GM21723 (cell line): Measurements from ENCODE around the gene AFAP1.

ENCODE experiments used
- ATAC-seq: cut with Tn5 transposase; IDR thresholded peaks from one replicate; pipeline ENCODE4 v1.9.1; 2021; ENCODE audit warnings: mild to moderate bottlenecking, moderate library complexity; ENCODE audit not compliant: unreplicated experiment

AFAP1 gene

DNA sequence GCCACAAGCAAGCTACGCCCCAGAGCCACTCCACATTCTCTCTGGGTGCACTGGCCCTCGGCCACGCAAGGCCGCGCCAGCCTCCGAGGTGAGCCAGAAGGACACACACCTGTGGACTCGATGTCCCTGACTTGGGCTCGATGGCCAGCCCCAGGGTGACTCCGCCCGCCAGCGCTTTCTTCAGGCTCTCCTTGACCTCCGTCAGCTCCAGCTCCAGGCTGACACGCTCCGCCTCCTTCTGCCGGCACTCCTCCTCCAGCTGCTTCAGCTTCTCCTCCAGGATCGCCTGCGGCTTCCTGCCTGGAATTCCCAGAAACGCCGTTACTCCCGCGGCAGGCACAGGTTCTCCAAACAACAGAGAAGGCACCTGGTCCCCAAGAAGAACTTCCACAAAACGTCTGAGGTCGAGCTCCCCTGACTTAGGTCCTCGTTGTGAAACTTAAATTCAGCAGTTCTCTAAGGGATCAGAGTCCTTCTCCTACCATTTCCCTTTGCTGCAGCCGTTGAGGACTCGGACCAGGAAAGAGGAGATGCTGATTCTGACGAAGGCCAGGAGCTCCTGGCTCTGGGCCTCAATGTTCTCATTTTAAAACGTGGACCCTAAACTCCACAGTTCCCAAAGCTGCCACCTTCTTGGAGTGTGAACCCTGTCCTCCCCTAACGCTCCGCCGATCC lies 166.8 kb downstream of the AFAP1 start:
- ATAC-seq, result no peak

DNA sequence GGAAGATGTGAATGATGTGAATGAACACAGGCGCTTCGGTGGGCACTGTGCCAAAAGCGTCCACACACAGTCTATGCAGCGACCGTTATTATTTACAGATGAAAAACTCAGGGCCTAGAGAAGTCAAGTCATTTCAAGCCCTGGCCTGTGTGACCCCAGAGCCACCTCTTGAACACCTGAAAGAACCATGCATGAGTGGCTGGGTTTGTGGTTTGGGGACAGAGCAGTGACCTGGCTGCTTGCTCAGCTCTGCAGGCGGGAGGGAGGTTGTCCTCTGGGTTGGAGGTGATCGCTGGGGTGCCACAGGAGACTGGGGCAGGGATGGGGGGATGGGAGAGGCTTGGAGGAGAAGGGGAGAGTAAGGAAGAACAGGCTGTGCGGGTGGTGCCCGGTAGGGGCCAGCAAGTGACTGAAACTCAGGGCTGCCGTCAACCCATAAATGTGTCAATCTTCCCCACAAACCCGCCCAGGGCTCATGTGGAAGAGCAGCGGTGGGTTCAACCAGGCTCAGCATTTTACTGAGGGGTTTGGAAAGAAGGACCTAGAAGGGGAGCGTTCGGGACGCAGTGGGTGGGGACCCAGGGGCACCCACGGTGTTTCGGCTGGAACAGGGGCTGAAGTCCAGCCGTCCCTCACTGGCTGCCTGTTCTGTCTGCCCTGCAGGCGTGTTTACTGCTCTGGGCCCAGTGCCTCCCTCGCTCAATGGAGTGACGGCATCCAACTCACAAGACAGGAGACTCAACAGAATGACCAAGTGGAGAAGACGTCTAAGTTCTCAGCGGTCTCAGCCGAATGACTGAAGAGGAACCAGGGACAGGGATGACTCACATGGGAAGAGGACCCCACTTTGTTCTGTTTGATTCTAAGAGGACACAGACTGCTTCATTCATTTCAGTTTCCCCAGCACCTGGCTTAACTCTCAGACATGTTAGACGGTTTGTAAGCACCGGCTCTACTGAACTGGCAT lies 167.8 kb downstream of the AFAP1 start:
- peak; percentile 95 for ATAC-seq

DNA sequence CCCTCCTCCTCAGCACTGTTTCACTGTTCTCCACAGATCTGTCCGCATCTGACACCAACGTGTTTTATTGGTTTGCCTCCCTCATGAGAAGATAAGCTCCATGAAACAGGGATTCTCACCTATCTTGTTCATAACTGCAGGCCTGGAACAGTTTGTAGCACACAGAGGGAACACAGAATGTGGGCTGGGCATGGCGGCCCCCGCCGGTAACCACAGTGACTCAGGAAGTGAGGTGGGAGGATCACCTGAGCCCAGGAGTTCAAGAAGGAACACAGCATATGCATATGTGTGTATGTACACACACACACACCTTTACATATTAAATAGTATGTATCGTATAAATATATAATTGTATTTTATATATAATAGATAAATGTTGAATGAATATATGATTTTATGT lies 168.6 kb downstream of the AFAP1 start:
- ATAC-seq, result no peak

DNA sequence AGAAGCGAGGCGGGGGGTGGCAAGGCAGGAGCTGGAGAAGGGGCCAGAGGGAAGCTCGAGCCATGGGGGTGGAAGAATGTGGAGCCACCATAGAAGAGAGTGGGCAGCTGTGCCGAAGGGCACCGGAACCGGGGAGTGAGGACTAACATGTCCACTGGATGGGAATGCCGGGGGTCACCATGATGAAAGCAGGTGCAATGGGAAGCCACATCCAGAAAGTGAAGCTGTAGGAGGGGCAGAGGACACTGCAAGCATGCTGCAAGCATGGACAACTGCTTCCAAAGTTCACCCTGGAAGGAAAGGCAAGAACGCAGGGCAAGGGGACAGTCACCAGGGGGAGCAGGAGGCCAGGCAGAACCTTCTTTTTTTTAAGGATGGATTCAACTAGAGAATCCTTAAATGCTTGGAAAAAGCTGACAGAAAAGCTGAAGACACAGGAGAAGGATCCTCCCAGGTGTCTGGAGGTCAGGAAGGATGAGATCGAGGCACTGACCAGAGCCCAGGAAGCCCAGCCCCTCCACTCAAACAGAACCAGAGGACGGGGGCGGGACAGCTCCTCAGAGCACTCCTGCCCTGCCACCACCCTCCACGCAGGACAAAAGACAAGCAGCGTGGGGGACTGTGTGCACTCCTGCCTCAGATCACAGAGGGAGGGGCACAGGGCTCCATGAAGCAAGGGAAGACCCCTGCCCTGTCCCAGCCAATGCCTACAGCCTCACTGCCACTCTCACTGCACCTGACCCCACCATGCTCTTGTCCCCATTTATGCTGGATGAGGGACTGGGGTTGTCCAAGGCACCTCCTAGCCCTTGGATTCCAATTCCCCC lies 169.2 kb downstream of the AFAP1 start:
- ATAC-seq, result no peak

DNA sequence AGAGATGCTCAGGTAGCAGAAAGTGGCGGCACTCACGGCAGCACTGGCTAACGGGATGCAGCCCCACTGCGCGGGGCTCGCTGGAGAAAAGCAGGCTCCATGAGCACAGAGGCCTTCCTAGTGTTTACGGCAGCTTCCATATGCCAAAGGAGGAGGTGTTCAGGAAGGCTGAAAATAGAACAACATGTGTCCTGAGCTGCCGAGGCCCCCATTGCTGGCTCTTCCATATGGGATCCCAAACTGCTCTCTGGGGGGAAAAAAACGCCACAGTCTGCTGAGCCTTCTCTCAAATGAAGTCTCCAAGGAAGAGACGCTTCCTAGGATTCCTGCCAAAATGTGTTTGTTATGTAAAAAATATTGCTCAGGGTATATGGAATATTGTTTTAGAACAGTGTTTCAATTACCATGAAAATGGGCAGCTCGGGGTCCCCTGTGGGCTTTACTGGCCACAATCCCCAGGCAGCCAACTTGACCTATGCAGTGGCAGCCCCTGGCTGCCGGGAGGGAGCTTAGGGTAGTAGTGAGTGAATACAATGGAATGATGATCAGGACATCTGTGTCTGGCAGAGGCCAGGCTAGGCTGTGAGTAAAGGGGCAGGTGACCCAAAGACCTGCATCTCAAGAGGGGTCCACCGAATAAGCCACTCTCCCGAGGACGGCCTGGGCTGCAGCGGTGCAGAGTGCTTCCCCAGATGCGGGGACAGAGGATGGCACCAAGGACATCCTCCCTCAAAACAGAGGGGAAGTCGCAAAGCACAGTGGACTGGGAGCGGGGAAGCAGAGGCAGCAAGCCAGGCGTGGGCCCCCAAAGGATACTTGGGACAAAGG lies 170.1 kb downstream of the AFAP1 start:
- ATAC-seq, result no peak

DNA sequence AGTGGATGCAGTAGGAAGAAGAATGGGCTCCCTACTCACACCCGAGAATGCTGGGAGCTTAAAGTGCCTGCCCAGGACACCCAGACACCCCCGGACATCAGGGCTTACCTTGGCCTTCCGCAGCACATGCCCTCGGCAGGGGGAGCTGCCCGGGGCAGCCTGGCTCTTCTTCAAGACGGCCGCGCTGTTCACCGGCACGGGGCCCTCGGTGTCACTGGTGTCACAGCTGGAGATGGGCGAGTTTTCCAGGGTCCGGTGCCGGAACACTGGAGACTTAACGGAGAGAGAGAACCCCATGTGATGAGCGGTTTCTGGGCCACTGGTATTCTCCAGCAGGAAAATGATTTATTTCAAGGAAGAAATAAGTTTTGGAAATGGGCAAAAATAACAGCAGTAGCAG lies 170.9 kb downstream of the AFAP1 start:
- ATAC-seq, result no peak

DNA sequence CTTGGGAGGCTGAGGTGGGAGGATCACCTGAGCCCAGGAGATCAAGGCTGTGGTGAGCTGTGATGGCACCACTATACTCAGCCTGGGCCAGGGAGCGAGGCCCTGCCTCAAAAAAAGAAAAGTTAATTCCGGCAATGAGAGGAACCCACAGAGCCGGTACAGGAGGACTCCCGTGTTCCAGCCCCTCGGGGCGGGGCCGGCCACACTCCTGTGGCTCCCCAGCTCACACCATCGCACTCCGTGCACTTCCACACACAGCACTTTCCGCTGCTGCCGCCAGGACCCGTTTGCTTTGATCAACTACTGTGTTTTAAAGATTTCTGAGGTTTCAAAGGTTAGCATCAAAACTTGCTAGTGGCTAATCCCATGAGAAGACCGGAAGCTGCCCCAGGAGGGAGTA lies 171.7 kb downstream of the AFAP1 start:
- no peak for ATAC-seq

DNA sequence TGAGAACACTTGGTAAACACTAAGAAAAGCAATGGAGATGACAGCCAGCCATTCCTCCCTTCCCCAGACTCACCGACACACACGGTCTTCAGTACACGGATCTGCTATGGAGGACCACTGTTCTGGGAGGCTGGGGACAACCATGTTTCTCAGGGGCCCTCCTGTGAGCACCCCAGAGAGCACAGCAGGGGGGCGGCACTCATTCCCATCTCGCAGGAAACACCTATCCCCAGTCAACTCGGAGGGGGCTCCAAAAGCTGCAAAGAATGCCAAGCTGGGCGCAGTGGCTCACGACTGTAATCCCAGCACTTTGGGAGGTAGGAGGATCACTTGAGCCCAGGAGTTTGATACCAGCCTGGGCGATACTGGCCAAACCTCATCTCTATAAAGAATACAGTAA lies 172.1 kb downstream of the AFAP1 start:
- no peak for ATAC-seq

DNA sequence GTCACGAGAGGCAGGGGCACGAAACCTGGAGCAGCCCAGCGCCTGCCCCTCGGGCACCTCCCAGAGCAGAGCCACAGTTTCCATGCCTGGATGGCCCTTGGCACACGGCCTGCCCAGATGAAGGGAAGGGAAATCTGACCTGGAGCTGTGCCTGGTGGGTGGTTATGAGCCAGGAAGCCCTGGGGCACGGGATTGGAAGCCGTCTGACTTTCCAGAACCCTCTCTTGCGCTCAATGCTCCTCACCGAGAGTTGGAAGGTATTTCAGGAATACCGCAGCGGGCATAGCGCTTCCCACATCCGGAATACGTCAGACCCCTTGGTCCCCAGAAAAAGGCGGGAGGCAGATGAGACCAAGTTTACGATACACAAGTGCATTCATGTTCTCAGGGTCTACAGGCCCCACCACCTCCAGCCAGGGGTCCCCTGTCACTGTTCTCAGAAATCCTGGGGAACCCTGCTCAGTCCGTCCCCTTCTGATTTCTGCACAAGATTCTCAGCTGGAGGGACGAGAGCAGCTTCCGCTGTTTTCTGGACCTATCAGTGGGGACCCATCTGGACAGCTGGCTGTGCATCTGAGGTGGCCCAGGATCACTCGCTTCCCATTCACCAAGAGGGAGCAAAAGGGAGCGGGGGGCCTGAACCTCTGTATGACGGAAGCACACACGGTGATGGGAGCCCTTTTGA lies 172.9 kb downstream of the AFAP1 start:
- ATAC-seq, result no peak

DNA sequence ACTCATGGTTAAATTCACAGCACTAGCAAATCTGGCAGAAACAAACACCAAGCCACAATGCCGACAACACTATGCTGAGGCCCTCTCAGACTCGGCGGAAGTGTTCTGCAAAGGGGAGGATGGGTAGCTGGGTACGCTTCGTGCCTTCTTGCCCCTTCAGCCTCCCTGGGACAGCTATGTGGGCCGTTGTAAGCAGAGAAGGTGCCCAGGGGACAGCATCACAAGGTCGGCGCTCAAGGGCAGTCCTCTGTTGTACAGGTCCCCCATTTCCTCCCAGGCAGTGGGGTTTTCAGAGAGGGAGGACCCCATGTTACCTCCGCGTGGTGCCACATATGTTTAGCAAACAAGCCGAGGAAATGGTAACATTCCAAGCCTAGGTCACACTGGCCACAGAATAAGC lies 173.6 kb downstream of the AFAP1 start:
- no peak for ATAC-seq

DNA sequence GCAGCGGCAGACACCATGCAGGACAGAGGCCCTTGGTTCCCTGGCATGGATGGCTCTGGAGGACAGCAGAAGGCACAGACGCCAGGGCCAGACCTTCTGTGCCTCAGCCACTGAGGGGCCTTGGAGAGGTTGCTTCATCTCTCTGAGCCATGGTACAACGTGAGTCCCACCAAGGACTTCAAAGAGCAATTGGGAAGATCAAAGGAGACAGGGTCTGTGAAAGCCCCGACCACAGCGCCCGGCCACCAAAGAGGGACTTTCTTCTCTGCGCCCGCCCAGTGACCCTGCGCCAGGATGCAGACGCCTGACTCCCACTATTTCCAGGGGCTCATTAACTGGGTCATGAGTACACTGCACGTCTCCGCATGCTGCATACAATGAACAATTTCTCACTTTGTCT lies 174.0 kb downstream of the AFAP1 start:
- ATAC-seq, result no peak

DNA sequence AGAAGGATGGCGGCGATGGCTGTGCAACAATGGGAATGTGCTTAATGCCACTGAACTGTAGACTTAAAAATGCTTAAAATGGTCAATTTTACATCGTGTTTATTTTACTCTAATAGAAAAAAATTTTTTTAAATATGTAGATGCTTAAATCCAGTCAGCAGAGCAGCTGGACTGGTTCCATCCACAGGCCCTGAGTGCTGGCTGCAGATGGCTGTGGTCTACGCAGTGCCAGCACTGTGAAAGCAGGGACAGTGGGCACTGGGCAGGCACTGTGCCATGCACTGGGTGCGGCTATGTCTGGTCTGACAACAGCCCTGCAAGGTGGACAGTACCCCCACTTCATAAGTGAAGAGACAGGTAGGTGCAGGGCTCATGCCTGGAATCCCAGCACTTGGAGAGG lies 175.2 kb downstream of the AFAP1 start:
- ATAC-seq, result no peak

DNA sequence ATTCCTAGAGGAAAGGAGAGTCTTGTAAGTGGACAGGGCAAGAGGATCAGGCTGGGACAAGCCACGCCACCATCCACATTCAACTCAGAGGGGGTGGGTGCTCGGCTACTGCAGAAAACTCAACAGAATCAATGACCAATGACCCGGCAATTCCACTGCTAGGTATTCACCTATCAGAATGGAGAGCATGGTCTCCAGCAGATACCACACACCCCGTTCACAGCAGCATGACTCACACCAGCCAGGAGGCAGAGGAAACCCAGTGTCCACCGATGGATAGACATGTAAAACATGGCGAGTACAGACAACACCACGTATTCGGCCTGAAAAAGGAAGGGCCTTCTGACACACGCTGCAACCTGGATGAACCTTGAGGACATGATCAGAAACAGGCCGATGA lies 175.9 kb downstream of the AFAP1 start:
- no peak for ATAC-seq

DNA sequence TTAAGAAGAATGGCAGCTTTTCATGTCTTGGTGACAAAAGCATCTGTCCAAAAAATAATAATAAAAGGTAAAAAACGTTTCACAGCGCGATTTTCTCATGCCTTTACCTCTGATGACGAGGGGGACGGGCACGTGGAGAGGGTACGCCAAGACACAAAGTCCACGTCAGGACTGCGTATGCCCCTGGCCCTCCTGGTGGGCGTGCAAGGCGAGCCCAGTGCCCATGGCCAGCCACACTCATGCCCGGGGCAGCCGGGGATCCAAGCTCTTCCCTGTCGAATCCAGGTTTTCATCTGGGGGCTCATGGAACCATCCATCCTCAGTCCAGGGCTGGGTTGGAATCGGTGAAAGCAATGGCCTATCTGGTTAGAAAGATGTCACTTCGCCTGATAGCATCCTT lies 176.6 kb downstream of the AFAP1 start:
- no peak for ATAC-seq

DNA sequence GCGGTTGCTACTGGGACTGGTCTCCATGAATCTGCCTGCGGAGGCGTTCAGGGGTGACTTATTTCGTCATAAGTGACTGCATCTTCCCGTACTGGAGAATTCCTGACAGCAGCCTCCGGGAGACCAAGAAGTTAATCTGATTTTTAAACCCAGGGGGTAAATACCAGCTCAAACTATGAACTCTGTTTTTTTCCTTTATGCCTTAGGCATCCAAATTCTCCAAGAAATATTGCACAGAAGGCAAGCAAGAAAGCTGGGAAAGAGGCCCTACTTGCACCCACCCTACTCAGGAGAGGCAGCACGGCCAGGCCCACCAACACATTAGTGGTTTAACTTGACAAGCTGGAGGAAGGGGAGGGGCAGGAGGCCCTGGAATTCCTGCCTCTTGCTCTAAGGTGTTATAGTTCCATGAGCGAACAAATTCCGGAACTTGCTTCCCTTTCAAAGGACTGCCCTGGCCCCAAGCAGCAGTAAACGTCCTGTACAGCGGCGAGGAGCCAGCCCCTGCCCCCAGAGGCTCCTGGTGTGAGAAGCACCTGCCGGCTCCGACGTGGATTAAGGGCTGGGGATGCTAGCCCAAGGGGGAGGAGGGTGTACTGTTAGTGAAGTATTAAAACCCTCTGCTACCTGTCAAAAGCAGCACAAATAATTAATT lies 177.2 kb downstream of the AFAP1 start:
- no peak for ATAC-seq

DNA sequence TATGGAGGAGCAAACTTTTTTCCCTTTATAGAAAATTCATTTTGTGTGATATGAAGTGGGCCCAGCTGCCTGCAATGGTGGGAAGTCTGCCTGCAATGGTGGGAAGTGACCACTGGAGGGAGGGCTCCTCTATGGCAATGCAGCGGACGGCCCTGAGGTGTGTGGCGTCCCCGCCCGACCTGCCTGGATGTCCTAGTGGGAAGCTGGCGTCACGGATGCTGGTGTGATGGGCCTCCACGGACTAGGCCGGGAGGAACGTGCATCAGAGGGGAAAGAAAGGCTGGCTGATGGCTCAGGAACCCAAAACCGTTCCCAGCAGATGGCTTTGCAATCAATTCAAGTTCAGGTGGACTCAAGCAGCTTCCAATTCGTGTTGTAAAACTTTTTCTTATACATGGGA lies 177.9 kb downstream of the AFAP1 start:
- ATAC-seq, result peak; percentile 94

DNA sequence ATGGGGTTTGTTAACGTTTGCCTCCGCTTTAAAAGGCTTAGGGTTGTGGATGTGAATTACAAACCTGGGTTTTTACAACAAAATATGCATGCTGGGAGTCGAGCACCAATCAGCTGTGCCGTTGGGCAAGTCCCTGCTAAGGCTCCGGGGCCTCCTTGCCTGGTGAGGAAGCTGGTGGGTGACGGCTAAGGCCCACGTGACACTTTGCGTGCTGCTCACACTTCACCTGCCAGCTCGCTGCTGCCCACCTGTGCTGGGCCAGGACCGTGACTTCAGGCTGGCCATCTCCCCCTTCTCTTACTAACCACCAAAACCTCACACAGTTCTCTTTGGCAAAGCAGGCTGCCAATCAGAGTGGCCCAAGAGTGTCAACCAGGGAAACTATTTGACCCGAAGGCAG lies 178.3 kb downstream of the AFAP1 start:
- no peak for ATAC-seq

DNA sequence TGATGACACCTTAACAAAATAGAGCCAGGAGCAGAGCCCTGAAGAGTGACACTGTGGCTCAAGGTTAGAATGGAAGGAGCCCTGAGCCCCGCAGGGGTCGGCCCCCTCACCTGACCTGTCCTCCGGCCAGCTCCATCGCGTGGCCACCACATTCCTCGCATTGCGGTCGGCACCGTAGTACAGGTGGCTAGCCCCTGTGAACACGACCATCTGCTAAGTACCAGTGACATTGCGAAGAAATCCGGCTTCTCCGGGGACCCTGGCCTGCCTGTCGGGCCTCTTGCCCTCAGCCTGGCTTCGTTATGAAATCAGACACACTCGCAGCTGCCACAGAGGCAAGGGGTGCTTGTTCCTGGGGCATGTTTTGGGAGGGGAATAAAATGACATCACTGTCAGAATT lies 179.0 kb downstream of the AFAP1 start:
- ATAC-seq, result no peak

DNA sequence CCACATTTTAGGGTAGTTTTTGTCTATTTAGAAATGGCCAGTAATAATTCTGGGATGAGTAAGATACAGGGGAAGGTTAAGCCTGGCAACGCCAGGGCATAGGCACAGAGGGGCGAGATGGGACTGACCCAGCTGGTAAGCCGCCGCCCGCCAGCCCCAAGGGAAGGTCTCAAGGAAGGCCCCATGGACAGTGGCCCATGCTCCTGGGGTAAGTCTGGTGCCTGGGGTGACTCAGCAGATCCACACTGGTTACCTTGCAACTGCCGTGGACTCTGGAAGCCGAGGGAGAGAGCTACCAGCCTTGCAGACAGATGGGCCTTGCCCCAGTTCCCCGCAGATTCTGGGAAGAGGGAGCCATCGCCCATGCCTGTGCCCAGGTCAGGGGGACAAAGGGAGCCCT lies 179.4 kb downstream of the AFAP1 start:
- no peak for ATAC-seq

DNA sequence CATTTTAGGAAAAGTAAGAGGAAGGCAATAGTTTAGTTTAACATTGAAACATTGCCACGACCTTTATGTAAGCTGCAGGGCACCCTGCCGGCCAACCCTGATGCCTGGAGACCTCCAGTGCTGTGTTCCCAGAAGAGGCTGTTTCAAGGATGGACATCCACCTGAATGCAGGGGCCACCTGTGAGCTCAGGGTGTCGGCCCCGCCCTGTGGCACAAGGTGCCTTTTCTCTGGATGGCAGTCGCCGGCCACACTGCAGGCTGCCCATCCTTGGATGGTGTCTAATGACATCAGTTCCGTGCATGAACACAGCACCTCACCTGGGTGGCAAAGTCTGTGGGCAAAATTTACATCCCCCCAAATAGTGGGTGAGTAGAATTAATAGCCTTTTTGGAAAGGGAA lies 180.0 kb downstream of the AFAP1 start:
- ATAC-seq, result no peak
